Midbrain (tissue), 1 donor: ENCODE measurements around the gene GALC.
A peak's percentile ranks its signal among the peaks of the same experiment; 100 is the strongest.

ENCODE experiments used
- DNase-seq: peaks from one replicate; lab custom pipeline; 2025; lab: John Stamatoyannopoulos, UW

Gene GALC

GRCh38 chr14:87955501-87955900 is 37.5 kb downstream of the GALC start:
- no peak for DNase-seq

GRCh38 chr14:87952307-87953094 is 40.5 kb downstream of the GALC start:
- DNase-seq, result no peak

- peak; percentile 33 for DNase-seq
Measured at GRCh38 chr14:87944987-87945604, 47.9 kb downstream of the GALC start.

DNA sequence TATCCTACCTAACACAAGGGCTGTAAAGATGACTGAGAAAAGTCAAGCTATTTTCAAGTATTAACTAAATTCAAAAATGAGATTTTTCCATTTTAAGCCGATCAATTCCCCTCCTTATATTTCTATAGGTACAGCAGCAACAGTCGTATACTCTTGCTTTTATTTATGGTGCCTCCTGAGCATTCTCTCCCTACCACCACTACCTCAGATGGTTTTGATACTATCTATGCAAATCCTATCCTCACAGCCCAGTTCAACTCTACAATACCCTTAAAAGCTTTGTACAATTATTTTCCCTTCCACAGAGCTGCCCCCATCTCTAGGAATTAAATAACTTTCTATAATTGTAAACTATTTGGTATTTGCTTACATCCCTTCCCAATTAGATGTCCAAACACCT is 52.1 kb downstream of the GALC start:
- no peak for DNase-seq

DNA sequence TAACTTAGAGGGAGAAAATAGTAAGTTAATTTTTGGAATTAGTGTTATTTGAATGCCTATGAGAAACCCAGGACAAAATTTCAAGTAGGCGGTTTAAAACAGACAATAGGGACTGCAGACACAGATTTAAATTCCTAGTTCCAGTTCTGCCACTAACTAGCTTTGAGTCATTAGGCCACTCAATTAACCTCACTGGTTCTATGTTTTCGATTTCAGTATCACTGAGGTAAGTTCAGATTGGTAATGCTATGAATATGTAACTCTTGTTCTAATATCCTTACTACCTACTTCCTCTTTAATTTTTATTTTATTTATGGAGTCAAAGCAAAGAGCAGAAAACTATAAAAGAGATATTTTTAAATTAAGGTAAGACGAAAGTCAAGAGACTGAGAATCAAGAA is 52.6 kb downstream of the GALC start:
- DNase-seq, result no peak

DNA sequence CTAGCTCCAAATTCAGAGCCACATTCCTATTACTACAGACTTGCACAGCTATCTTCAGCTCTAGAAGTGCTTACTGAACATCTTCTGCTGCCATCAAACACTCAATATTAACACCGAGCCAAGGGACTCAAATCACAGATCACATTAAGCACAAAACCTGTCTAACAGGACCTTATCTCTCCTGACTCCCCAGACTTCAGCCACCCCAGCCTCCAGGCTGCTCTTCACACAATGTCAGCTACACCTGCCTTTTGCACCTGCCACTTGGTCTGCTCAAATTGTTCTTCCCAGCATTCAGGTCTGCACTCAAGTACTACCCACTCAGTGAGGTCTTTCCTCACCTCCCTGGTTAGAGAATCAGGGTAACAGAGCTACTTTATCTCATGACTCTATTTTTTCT is 57.1 kb downstream of the GALC start:
- DNase-seq, result no peak

GRCh38 chr14:87935081-87935828 is 57.7 kb downstream of the GALC start:
- no peak for DNase-seq

DNA sequence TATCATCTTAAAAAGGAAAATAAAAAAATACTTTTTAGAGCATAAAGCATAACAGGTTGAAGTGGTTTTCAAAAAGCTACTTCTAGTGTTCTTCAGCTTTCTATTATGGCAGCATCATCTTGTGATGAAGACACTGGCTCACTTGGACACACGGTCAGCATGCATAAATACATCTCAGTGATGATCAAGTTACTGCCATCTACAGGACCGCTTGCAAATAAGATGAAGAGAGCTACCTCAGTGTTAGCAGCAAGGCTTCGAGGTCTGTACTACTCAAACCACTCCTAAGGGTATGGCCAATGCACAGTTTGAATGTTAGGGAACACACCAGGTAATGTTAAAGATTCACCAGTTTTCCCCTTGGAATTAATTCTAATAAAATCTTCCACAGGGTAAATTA is 58.8 kb downstream of the GALC start:
- no peak for DNase-seq

GRCh38 chr14:87916886-87917275 is 76.1 kb downstream of the GALC start:
- no peak for DNase-seq

GRCh38 chr14:87916103-87916885 is 76.7 kb downstream of the GALC start:
- DNase-seq, result no peak

GRCh38 chr14:87908550-87908949 is 84.4 kb downstream of the GALC start:
- no peak for DNase-seq

DNA sequence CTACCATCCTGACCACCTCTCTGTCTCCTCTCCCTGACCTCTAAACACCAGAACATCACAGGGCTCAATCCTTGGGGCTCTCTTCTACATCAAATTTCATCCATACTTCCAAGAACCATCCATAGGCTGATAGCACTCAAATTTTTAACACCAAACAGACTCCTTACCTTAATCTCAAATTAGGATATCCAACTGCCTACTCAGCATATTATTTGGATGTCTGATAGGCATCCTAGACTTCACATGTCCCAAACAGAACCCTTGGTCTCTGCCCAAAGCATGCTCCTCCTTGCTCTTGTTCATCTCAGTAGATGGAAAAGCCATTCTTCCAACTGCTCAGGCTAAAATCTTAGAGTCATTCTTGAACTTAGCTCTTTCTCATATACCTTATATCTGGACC is 91.3 kb downstream of the GALC start:
- no peak for DNase-seq

DNA sequence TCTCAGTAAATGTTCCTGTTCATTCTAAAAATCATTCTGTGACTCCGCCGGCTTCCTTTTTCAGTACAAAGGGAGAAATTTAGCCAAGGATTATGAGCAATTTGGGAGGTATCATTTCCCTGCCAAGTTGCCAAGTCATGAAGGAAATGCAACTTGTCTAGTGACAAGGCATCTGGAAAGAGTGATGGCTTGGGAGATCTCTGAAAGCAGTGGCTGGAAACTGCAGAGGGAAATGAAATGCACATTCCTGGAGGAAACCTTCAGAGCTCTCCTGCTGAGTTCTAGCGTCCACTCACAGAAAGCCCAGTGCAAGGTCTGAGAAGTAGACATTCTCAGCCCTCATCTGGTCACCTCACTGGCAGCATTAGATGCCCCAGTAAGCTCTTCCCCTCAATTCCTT is 91.7 kb downstream of the GALC start:
- DNase-seq, result no peak

DNA sequence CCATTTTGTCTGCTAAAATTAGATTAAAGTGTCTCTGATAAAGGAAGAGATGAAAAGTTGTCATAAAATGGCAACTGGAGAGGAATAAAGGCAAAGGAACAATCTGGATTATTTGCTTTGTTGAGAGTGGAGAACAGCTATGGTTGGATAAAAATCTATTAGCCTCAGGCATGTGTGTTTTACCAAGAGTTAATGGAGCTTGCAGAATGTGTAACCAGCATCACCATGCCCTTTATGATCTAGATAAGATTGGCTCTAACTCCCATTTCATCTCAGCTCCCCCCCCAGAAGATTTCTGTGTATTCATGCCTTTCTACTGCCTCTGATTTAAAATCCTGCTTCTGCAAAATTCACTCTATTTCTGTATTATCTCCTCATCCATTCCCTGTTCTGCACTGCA is 93.8 kb downstream of the GALC start:
- DNase-seq, result no peak

- no peak for DNase-seq
Measured at GRCh38 chr14:87898301-87898700, 94.7 kb downstream of the GALC start.

DNA sequence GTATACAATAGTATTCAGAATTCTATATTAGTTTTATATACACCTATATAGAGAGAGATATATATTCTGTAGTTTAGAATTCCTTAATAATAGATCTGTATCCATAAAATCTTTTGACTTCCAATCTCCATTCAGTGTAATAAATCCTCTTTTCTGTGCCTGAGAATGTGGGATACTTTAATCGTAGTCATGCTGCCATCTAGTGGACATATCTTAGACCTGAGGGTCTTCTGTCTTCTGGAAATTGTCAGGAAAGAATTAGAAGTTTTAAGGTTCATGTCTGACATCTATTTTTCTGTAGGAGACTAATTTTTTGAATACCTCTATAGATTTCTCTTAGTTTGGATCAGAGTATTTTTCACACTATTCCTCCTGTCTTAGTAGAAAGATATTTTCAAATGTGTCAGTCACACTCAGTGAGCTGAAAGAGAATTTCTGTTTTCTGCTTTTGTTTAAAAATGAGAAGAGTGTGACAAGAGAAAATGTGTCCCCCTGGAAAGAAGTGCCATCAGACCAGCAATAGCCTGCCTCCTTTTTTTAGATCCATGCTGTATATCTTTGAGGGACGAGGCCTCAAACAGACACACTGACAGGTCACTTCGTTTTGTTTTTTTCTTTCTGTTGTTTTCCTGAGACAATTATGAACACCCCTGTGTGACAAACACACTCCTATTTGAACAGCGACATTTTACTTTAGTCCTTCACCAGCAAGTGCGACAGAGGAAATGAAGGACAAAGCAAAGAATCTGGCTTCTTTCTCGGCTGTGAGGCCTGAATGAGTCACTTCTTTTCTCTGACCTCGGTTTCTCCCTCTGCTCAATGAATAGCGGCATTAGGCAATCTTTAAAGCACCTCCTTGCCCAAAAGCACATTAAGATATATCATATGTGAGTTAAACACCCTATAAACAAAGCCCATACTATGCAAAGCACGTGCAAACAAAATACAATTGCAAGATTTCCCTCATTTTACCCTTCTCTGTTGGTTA is 96.3 kb downstream of the GALC start:
- DNase-seq, result peak; percentile 54

GRCh38 chr14:87894920-87895319 is 98.1 kb downstream of the GALC start:
- no peak for DNase-seq

GRCh38 chr14:87892763-87893162 is 100.2 kb downstream of the GALC start:
- DNase-seq, result no peak

- no peak for DNase-seq
Measured at GRCh38 chr14:87888136-87888999, 104.6 kb downstream of the GALC start.

DNA sequence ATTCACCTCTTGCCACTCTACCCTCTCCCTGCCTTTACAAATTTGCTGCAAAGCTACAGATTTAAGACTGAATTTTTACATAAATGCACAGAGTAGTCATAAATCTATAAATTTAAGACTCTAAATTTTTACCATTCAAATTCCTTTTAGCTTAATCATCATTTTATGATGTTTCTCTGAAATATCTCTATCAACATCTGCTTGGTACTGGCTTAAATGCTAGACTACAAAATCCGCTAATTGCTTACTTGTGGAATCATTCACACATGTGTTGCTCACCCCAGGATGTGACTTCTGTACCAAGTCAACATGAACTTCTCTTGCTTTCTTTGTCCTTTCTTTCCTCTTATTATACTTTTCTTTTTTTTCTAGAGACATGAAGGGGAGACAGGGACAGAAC is 109.2 kb downstream of the GALC start:
- no peak for DNase-seq
